NCI-H69 (cell line): ENCODE data around the gene TMEM45B.
"Not testable (repeated sequence)": the region's sequence is repeated elsewhere in the genome, so short reads cannot be mapped to it uniquely, and the experiment has no call there.

Source experiments
- DNase-seq: peaks from one replicate; lab custom pipeline; 2025; lab: John Stamatoyannopoulos, UW

TMEM45B gene

GRCh38 chr11:129815596-129816461 lies at the start of gene TMEM45B:
Gene TMEM45B (plus strand): TSS chr11:129815848. CDS start chr11:129852483, 36,635 bp downstream.
- DNase-seq = peak; percentile 74

- peak; percentile 62 for DNase-seq
These were observed 48.6 kb upstream of the TMEM45B start for GRCh38 chr11:129766898-129767604.

DNA sequence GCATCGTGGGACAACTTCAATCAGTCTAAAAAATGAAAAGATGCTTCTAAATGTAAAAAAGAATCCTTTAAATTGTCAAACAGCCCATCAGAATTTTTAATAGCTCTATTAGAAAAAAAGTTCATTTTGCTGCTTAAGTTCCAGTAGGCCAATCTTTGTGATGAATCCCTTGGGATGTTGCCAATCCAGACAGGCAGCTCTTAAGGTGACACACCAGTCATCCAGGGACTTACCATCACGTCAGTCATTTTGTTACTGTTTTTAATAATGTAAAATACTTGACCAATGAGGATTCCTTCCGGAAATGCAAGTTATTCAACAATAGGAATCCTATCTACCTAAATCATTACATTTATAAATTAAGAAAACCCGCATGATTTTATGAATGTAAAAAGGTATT lies 47.8 kb upstream of the TMEM45B start:
- DNase-seq = no peak

DNA sequence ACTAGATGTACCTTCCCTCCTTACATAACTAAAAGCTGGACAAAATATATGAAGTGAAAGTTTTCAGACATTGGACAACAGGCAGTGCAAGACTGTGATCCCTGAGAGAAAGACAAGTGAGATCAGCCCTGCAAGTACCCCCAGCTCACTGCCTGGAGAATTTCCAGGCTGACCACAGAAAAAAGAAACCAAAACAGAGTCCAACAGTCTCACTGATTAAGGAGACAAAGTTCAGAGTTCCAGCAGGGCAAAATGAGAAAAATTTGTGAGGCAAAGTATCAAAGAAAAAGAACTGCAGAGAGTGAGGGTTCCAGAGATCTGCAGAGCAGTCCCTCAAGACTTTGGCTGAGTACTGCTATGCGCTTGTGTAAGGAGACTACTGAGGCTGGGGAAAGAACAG lies 47.3 kb upstream of the TMEM45B start:
- DNase-seq = no peak

GRCh38 chr11:129769059-129769458 lies 46.6 kb upstream of the TMEM45B start:
- DNase-seq = no peak

DNA sequence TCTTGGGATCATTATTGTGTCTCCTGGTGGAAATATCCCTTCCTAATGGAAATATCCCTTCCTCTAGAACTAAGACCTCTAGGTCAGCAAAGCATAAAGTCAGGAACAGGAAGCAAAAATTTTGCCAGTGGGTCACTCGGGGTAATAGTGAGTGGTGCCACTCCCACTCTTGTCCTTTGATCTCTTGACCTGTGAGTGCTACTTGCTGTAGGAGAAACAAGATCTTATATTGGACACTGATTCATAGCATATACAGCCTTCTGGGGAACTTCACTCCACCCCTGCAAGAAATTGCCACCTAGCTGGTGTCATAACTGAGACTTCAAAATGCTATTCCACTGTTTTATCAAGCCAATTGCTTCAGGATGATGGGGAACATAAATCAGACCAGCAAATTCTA lies 44.7 kb upstream of the TMEM45B start:
- no peak for DNase-seq

DNA sequence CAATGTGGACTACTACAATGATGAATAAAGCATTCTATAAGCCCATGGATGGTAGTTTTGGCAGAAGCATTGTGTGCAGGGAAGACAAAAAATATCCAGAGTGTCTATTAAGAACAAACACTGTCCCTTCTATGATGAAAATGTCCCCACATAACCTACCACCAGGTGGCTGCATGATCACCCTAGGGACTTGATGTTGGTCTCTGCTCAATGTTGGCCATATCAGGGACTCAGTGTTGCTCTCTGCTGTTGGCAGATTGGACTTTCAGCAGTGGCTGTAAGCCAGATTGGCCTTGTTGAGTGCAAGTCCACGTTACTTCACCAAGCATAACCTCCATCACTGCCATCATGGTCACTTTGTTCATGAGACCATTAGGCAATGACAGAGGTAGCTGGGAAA lies 44.2 kb upstream of the TMEM45B start:
- DNase-seq = not testable (repeated sequence)

- no peak for DNase-seq
These were observed 36.8 kb upstream of the TMEM45B start for GRCh38 chr11:129778877-129779276.

- DNase-seq = no peak
These were observed 36.3 kb upstream of the TMEM45B start for GRCh38 chr11:129779342-129779741.

GRCh38 chr11:129785383-129786111 lies 30.1 kb upstream of the TMEM45B start:
- DNase-seq = peak; percentile 45

- not testable (repeated sequence) for DNase-seq
These were observed 29.6 kb upstream of the TMEM45B start for GRCh38 chr11:129786112-129786416.

- no peak for DNase-seq
These were observed 28.0 kb upstream of the TMEM45B start for GRCh38 chr11:129787532-129788155.

DNA sequence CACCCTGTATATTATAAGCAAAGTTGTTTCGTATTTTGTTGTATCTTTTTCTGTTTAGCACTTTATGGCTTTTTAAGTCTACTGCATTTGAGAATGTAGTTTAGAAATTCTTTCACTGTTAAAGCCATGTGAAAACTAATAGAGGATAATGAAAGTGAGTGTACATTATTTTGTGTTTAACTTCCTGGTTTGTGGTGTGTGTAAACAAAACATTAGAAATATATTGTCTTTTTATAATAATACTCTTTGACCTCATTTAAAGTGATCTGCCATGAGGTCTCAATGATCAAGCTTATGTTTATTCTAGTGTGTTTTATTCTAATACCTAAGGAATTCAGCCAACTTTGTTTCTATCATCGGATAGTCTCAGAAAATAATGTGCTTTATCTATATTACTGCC lies 27.4 kb upstream of the TMEM45B start:
- DNase-seq = no peak

GRCh38 chr11:129790106-129790505 lies 25.5 kb upstream of the TMEM45B start:
- DNase-seq = no peak

- DNase-seq = no peak
These were observed 24.1 kb upstream of the TMEM45B start for GRCh38 chr11:129791515-129791914.

- no peak for DNase-seq
These were observed 23.0 kb upstream of the TMEM45B start for GRCh38 chr11:129792663-129793062.

DNA sequence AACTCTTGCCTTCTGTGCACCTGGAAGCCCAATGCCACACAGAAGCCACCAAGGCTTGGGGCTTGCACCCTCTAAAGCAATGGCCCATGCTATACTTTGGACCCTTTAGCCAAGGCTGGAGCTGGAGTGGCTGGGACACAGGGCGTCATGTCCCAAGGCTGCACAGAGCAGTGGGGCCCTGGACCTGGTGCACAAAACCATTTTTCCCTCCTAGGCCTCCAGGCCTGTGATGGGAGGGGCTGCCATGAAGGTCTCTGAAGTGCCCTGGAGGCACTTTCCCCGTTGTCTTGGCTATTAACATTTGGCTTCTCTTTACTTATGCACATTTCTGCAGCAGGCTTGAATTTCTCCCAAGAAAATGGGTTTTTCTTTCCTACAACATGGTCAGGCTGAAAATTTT lies 20.6 kb upstream of the TMEM45B start:
- DNase-seq = no peak

DNA sequence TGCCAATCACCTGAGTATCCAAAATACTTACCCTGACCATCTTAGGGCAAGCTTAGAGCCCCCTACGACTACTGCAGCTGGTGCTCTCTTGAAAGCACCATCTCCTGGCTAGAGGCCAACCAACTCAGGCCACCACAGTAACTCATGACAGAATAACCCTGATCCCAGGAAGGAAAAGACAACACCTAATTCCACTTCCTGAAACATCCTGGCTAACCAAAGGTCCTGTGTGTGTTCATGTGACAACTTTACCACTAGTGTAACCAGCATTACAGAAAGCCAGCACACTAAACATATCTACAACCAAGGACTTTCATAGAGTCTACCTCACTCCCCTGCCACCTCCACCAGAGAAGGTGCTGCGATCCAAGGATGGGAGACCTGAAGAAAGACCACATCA lies 17.4 kb upstream of the TMEM45B start:
- DNase-seq = no peak

DNA sequence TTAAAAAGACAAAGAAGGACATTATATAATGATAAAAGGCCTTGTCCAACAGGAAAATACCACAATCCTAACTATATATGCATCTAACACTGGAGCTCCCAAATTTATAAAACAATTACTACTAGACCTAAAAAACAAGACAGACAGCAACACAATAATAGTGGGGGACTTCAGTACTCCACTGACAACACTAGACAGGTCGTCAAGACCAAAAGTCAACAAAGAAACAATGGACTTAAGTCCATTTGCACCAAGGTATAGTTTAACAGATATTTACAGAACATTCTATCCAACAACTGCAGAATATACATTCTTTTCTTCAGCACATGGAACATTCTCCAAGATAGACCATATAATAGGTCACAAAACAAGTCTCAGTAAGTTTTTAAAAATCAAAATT lies 15.5 kb upstream of the TMEM45B start:
- DNase-seq = not testable (repeated sequence)

DNA sequence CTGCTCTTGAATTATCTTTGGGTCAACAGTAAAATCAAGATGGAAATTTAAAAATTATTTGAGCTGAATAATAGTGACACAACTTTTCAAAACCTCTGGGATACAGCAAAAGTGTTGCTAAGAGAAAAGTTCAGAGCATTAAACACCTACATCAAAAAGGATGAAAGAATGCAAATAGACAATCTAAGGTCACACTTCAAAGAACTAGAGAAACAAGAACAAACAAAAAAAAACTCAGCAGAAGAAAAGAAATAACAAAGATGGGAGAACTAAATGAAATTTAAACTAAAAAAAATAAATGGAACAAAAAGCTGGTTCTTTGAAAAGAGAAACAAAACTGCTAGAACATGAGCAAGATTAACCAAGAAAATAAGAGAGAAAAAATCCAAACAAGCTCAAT lies 15.0 kb upstream of the TMEM45B start:
- no peak for DNase-seq

- DNase-seq = peak; percentile 27
These were observed 12.1 kb upstream of the TMEM45B start for GRCh38 chr11:129803533-129803932.

DNA sequence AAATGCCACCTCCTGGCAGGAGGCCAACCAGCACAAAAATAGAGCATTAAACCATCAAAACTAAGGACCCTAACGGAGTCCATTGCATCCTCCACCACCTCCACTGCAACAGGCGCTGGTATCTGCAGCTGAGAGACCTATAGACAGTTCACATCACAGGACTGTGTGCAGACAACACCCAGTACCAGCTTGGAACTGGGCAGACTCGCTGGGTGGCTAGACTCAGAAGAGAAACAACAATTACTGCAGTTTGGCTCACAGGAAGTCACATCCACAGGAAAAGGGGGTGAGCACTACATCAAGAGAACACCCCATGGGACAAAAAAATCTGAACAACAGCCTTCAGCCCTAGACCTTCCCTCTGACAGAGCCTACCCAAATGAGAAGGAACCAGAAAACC lies 11.6 kb upstream of the TMEM45B start:
- no peak for DNase-seq
